ENCODE data around the gene FBXO28. TPM values are rescaled to one million over a fixed set of nuclear protein-coding genes. Genes with fewer than 3 reads are reported as not detected.

The FBXO28 gene
- total and polyA plus RNA-seq, 11 donors = 5.4 to 24.5 (median 18.9) TPM

DNA sequence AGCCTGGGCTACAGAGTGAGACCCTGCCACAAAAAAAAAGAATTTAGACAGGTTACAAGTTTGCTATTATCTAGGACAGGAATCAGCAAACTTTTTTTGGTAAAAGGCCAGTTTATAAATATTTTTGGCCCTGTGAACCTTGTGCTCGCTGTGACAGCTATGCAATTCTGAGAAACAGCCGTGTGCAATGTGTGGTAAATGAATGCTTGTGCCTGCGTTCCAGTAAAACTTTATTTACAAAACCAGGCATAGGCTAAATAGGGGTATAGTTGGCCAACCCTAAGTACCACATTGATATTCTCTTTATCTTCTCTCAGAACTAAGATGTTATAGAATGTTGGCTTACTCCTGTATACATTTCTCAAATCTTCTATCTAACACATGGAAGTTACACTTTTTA, 24.3 kb downstream of the FBXO28 start:
- H3K27ac ChIP-seq = no peak overlapping the region
- intact Hi-C loops (cut with DNase I) = no loop called here
- no peak overlapping the region for H3K4me3 ChIP-seq
- H3K36me3 ChIP-seq = peaks cover 0 to 93% (median 74%) of the 10 kb centered on the region in 9 donors
- TF ChIP-seq, protein P1, sequence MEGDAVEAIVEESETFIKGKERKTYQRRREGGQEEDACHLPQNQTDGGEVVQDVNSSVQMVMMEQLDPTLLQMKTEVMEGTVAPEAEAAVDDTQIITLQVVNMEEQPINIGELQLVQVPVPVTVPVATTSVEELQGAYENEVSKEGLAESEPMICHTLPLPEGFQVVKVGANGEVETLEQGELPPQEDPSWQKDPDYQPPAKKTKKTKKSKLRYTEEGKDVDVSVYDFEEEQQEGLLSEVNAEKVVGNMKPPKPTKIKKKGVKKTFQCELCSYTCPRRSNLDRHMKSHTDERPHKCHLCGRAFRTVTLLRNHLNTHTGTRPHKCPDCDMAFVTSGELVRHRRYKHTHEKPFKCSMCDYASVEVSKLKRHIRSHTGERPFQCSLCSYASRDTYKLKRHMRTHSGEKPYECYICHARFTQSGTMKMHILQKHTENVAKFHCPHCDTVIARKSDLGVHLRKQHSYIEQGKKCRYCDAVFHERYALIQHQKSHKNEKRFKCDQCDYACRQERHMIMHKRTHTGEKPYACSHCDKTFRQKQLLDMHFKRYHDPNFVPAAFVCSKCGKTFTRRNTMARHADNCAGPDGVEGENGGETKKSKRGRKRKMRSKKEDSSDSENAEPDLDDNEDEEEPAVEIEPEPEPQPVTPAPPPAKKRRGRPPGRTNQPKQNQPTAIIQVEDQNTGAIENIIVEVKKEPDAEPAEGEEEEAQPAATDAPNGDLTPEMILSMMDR (IDR thresholded peaks at IDR 0.05) = no peak
- TF ChIP-seq POLR2A (IDR thresholded peaks at IDR 0.05) = no peak
- 78 to 99% (median 95%) methylated on average over 3 of the region's 3 CpGs for WGBS, 4 donors
- H3K4me1 ChIP-seq = no peaks in the 10 kb centered on the region
- no peak for DNase-seq
- no peaks in the 10 kb centered on the region for H3K27me3 ChIP-seq
- ATAC-seq = no peak
- no peaks in the 10 kb centered on the region for H3K9me3 ChIP-seq

DNA sequence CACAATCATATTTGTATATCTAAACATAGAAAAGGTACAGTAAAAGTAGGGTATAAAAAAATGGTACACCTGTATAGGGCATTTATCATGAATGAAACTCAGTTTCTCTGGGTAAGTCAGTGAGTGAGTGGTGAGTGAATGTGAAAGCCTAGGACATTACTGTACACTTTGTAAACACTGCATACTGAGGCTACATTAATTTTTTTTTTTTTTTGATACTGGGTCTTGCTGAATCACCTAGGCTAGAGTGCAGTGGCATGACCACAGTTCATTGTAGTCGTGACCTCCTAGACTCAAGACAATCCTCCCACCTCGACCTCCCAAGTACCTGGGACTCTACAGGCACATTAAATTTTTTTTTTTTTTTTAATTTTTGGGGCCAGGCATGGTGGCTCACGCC, 27.8 kb downstream of the FBXO28 start:
- Histone ChIP-seq H3K4me1 (no peaks in the 10 kb centered on the region), H3K4me3 (no peak overlapping the region), H3K36me3 (peaks cover 0 to 74% (median 44%) of the 10 kb centered on the region in 9 donors), H3K27ac (no peak overlapping the region), H3K27me3 (no peaks in the 10 kb centered on the region), H3K9me3 (no peaks in the 10 kb centered on the region)
- TF ChIP-seq, protein P1 (IDR thresholded peaks at IDR 0.05) = no peak
- TF ChIP-seq POLR2A (IDR thresholded peaks at IDR 0.05) = no peak
- intact Hi-C loops (cut with DNase I) = no loop called here
- WGBS, 4 donors = 94 to 97% (median 95%) methylated on average over 3 of the region's 3 CpGs
- DNase-seq (no peak), ATAC-seq (no peak)

DNA sequence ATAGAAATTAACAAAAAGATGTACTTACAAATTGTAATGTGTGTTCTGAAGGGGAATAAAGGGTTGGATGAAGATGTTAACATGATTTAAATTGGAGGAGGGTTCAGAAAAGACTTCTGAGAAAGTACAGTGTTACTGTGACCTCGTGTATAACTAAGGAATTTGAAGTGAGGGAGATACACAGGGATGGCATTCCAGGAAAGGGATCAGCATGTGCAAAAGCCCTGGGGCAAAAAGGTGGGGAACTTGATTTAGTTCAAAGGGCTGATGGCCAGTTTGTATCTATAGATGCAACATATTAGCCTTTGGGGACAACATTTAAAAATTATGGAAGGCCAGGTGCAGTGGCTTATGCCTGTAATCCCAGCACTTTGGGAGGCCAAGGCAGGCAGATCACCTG, 35.8 kb downstream of the FBXO28 start:
- Histone ChIP-seq H3K36me3 (peaks cover 0 to 40% (median 26%) of the 10 kb centered on the region in 9 donors), H3K27ac (no peak overlapping the region), H3K4me3 (no peak overlapping the region), H3K9me3 (no peaks in the 10 kb centered on the region), H3K27me3 (no peaks in the 10 kb centered on the region), H3K4me1 (no peaks in the 10 kb centered on the region)
- ATAC-seq = no peak
- TF ChIP-seq POLR2A (IDR thresholded peaks at IDR 0.05) = no peak
- TF ChIP-seq, protein P1 (IDR thresholded peaks at IDR 0.05) = no peak
- 54 to 62% (median 56%) methylated on average over 1 of the region's 1 CpG for WGBS, 4 donors
- DNase-seq = no peak
- intact Hi-C loops (cut with DNase I) = no loop called here

DNA sequence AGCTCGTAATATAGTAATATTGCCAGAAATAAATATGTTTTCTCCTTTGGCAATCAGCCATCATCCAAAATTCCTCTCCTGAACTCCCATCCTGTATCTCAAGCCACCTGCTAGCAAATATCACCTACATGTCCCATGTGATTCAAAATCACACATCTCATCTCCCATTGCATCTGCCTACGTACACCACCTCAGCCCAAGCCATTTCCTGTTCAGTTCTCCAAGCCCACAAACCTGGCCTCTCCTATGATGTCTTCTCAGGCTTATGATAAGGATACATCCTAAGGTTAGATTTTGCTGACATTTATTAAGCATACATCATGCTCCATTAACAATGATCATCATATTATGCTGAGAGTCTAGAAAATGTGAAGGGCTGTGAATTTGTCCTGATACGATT, 37.2 kb downstream of the FBXO28 start:
- no peak for TF ChIP-seq POLR2A (IDR thresholded peaks at IDR 0.05)
- TF ChIP-seq, protein P1 (IDR thresholded peaks at IDR 0.05) = no peak
- no peaks in the 10 kb centered on the region for H3K4me1 ChIP-seq
- peaks cover 0 to 49% (median 30%) of the 10 kb centered on the region in 9 donors for H3K36me3 ChIP-seq
- WGBS, 4 donors = 79 to 95% (median 85%) methylated on average over 3 of the region's 3 CpGs
- ATAC-seq = no peak
- H3K27ac ChIP-seq = no peak overlapping the region
- intact Hi-C loops (cut with DNase I) = no loop called here
- no peaks in the 10 kb centered on the region for H3K9me3 ChIP-seq
- no peak for DNase-seq
- H3K4me3 ChIP-seq = no peak overlapping the region
- no peaks in the 10 kb centered on the region for H3K27me3 ChIP-seq

Measured in heart left ventricle (tissue), 16 donors.